Upper lobe of left lung (tissue), 6 donors: ENCODE measurements around the gene XRCC2. TPM values are rescaled to one million over a fixed set of nuclear protein-coding genes. Genes with fewer than 3 reads are reported as not detected.

ENCODE experiments used
- ATAC-seq, 2 donors: fragments of 200-7000 bp; cut with Tn5 transposase; one replicate each; pipeline ENCODE4 v1.9.1; 2022; ENCODE audit warnings: mild to moderate bottlenecking in 2 of 2, moderate library complexity in 2 of 2; ENCODE audit not compliant: low FRiP score in 2 of 2
- DNase-seq, 2 donors: peaks; one replicate each; pipeline ENCODE4 v3.0.0-alpha.2; 2019 to 2020
- H3K27ac ChIP-seq, 4 donors: fragments of 200-600 bp; sonication (generic); one replicate each; pipeline ENCODE4 v1.5.1; 2016 to 2019
- H3K27me3 ChIP-seq, 4 donors: fragments of 200-600 bp; sonication (generic); one replicate each; pipeline ENCODE4 v1.5.1; 2017 to 2019
- H3K36me3 ChIP-seq, 4 donors: fragments of 200-600 bp; sonication (generic); one replicate each; pipeline ENCODE4 v1.5.1; 2016 to 2019
- H3K4me1 ChIP-seq, 4 donors: fragments of 200-600 bp; sonication (generic); one replicate each; pipeline ENCODE4 v1.5.1; 2018 to 2019
- H3K4me3 ChIP-seq, 4 donors: fragments of 200-600 bp; sonication (generic); one replicate each; pipeline ENCODE4 v1.5.1; 2017 to 2019; ENCODE audit warnings: mild to moderate bottlenecking in 2 of 4, moderate library complexity in 1 of 4
- H3K9me3 ChIP-seq, 4 donors: fragments of 200-600 bp; sonication (generic); one replicate each; pipeline ENCODE4 v1.5.1; 2018 to 2019
- EP300 ChIP-seq, 4 donors: sonication (generic); formaldehyde crosslinking; IDR thresholded peaks; one replicate each; pipeline ENCODE4 v1.5.1; 2017; ENCODE audit warnings: antibody characterized with exemption in 4 of 4, control low read depth in 2 of 4
- POLR2A ChIP-seq, 4 donors: fragments of 450-650 bp; IDR thresholded peaks; one replicate each; pipeline ENCODE4 v1.5.1; 2016 to 2017; ENCODE audit warnings: antibody characterized with exemption in 4 of 4, mild to moderate bottlenecking in 2 of 4
- POLR2AphosphoS5 ChIP-seq, 2 donors: sonication (generic); formaldehyde crosslinking; IDR thresholded peaks; one replicate each; pipeline ENCODE4 v1.5.1; 2017; ENCODE audit warnings: antibody characterized with exemption in 2 of 2
- WGBS, 2 donors: methylation state at CpG; one replicate each; pipeline ENCODE4 v1.1.5; 2017 to 2018; 5-methylcytosine and 5-hydroxymethylcytosine counted together
- small RNA-seq, 4 donors: library from RNA; depleted of rRNA; stranded (forward); fragments of <200 nt; gene quantifications; one replicate each; pipeline ENCODE3, GENCODE V24; 2016
- total RNA-seq, 6 donors: library from RNA; depleted of rRNA in 4 of 6; stranded (reverse); fragments of >200 nt in 4 of 6; gene quantifications; one replicate each; pipeline versions ENCODE4 v1.1.0 to v1.2.1, GENCODE V29; 2016 to 2021
- TF ChIP-seq, protein P1 (sequence below), 6 experiments: fragments of 450-650 bp in 4 of 6; fragments of 200-600 bp in 2 of 6; sonication (generic) in 2 of 6; IDR thresholded peaks; one replicate each; pipeline ENCODE4 v1.5.1; 2016 to 2019; ENCODE audit warnings: antibody characterized with exemption in 6 of 6
- donor health status: DM: no; HTN: no; CAD: no; lungs with moderate emphysema.
- donor health status: DM: no; HTN: yes; CAD: no; lungs with severe emphysema.

XRCC2 gene
- total RNA-seq, 6 donors from 2014 or later = 0.46 to 1.3 (median 1.00) TPM

DNA sequence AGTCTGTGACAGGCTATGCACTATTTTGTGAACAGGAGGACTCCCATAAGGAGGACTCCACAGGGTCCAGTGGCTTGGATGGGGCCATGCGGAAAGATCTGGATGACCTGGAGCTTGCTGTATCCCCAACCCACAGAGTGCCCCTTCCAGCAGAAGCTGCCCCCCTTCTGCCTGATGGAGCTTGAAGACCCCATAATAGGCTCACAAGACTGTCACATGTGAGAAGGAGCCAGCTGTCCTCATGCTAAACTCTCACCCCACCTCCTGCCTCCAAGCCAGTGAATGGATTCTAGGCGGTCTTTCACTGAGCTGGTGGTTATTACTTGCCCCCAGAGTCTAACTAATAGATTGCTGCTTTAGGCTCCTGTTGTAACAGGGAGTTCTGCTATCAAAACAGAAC, 79.1 kb downstream of the XRCC2 start:
- no peak overlapping the region for H3K4me3 ChIP-seq
- H3K36me3 ChIP-seq = no peaks in the 10 kb centered on the region
- TF ChIP-seq, protein P1, sequence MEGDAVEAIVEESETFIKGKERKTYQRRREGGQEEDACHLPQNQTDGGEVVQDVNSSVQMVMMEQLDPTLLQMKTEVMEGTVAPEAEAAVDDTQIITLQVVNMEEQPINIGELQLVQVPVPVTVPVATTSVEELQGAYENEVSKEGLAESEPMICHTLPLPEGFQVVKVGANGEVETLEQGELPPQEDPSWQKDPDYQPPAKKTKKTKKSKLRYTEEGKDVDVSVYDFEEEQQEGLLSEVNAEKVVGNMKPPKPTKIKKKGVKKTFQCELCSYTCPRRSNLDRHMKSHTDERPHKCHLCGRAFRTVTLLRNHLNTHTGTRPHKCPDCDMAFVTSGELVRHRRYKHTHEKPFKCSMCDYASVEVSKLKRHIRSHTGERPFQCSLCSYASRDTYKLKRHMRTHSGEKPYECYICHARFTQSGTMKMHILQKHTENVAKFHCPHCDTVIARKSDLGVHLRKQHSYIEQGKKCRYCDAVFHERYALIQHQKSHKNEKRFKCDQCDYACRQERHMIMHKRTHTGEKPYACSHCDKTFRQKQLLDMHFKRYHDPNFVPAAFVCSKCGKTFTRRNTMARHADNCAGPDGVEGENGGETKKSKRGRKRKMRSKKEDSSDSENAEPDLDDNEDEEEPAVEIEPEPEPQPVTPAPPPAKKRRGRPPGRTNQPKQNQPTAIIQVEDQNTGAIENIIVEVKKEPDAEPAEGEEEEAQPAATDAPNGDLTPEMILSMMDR (IDR thresholded peaks at IDR 0.05) = no peak
- TF ChIP-seq EP300 (IDR thresholded peaks at IDR 0.05) = no peak
- no peak for TF ChIP-seq POLR2AphosphoS5 (IDR thresholded peaks at IDR 0.05)
- no peak for TF ChIP-seq POLR2A (IDR thresholded peaks at IDR 0.05)
- H3K27me3 ChIP-seq = no peaks in the 10 kb centered on the region
- H3K9me3 ChIP-seq = no peaks in the 10 kb centered on the region
- no peaks in the 10 kb centered on the region for H3K4me1 ChIP-seq
- peak in 1 of 2 donors; percentile 35 for ATAC-seq
- DNase-seq = no peak
- 96 to 100% methylated on average over 2 of the region's 2 CpGs for WGBS, 2 donors
- no peak overlapping the region for H3K27ac ChIP-seq

Small RNA genes lying within 50 kb of the gene (small RNA-seq; reads per million reads assigned to genes)
- 0 reads per million in 4 donors for gene RF00568

Other genes with a start within 250 kb of the XRCC2 start
- 100 to 1,000 TPM in 1 of 6 donors, 10 to 100 TPM in 5; 60.5 to 108 (median 85.0) TPM for gene KMT2C, start 240.1 kb downstream of the XRCC2 start, total RNA-seq
- gene ACTR3B, start 83.6 kb upstream of the XRCC2 start, total RNA-seq = 10 to 100 TPM in 2 of 6 donors, 1 to 10 TPM in 4; 3.1 to 22.0 (median 7.4) TPM